GM19351 (cell line): ENCODE data around the gene LRCH2.
"Not testable (repeated sequence)": the region's sequence is repeated elsewhere in the genome, so short reads cannot be mapped to it uniquely, and the experiment has no call there.

Experiments
- ATAC-seq: cut with Tn5 transposase; IDR thresholded peaks from one replicate; pipeline ENCODE4 v1.9.1; 2021; ENCODE audit warnings: mild to moderate bottlenecking, moderate library complexity; ENCODE audit not compliant: unreplicated experiment

Gene LRCH2

DNA sequence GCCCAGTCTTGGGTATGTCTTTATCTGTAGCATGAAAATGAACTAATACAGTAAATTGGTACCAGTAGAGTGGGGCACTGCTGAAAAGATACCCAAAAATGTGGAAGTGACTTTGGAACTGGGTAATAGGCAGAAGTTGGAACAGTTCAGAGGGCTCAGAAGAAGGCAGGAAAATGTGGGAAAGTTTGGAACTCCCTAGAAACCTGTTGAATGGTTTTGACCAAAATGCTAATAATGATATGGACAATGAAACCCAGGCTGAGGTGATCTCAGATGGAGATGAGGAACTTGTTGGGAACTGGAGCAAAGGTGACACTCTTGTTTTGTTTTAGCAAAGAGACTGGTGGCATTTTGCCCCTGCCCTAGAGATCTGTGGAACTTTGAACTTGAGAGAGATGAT is 24.3 kb downstream of the LRCH2 start:
- not testable (repeated sequence) for ATAC-seq

DNA sequence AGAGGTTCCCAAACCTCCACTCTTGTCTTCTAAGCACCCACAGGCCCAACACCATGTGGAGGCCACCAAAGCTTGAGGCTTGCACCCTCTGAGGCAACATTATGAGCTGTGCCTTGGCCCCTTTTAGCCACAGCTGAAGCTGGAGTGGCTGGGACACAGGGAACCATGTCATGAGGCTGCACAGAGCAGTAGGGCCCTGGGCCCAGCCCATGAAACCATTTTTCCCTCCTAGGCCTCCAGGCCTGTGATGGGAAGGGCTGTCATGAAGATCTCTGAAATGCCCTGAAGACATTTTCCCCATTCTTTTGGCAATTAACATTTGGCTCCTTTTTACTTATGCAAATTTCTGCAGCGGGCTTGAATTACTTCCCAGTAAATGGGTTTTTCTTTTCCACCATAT is 29.9 kb downstream of the LRCH2 start:
- ATAC-seq = no peak

DNA sequence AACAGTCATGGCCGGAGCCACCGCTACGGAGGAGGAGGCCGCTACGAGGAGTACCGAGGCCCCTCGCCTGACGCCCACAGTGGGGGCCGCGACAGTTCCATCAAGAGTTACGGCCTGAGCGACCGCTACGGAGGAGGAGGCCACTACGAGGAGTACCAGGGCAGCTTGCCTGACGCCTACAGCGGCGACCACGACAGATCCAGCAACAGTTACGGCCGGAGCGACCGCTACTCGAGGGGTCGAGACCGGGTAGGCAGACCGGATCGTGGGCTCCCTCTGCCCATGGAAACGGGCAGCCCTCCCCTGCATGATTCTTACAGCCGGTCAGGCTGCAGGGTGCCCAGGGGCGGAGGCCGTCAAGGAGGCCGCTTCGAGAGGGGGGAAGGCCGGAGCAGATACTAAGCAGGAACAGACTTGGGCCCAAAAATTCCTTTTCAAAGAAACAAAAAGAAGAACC is 41.6 kb downstream of the LRCH2 start:
- no peak for ATAC-seq

DNA sequence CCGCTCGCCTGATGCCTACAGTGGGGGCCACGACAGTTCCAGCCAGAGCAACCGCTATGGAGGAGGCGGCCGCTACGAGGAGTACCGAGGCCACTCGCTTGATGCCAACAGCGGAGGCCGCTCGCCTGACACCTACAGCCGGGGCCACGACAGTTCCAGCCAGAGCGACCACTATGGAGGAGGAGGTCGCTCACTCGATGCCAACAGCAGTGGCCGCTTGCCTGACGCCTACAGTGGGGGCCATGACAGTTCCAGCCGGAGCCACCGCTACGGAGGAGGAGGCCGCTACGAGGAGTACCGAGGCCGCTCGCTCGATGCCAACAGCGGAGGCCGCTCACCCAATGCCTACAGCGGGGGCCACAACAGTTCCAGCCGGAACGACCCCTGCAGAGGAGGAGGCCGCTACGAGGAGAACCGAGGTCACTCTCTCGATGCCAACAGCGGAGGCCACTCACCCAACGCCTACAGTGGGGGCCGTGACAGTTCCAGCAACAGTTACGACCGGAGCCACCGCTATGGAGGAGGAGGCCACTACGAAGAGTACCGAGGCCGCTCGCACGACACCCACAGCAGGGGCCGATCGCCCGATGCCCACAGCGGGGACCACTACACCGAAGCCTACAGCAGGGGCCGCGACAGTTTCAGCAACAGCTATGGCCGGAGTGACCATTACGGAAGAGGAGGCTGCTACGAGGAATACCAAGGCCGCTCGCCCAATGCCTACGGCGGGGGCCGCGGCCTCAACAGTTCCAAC is 42.2 kb downstream of the LRCH2 start:
- no peak for ATAC-seq

DNA sequence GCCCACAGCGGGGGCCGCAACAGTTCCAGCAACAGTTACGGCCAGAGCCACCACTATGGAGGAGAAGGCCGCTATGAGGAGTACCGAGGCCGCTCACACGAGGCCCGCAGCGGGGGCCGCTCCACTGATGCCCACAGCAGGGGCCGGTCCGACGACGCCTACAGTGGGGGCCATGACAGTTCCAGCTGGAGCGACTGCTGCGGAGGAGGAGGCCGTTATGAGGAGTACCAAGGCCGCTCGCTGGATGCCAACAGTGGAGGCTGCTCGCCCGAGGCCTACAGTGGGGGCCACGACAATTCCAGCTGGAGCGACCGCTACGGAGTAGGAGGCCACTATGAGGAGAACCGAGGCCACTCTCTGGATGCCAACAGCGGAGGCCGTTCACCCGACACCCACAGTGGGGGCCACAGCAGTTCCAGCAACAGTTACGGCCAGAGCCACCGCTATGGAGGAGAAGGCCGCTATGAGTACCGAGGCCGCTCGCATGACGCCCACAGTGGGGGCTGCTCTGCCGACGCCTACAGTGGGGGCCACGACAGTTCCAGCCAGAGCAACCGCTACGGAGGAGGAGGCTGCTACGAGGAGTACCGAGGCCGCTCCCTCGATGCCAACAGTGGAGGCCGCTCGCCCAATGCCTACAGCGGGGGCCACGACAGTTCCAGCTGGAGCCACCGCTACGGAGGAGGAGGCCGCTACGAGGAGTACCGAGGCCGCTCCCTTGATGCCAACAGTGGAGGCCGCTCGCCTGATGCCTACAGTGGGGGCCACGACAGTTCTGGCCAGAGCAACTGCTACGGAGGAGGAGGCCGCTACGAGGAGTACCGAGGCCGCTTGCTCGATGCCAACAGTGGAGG is 43.0 kb downstream of the LRCH2 start:
- no peak for ATAC-seq

DNA sequence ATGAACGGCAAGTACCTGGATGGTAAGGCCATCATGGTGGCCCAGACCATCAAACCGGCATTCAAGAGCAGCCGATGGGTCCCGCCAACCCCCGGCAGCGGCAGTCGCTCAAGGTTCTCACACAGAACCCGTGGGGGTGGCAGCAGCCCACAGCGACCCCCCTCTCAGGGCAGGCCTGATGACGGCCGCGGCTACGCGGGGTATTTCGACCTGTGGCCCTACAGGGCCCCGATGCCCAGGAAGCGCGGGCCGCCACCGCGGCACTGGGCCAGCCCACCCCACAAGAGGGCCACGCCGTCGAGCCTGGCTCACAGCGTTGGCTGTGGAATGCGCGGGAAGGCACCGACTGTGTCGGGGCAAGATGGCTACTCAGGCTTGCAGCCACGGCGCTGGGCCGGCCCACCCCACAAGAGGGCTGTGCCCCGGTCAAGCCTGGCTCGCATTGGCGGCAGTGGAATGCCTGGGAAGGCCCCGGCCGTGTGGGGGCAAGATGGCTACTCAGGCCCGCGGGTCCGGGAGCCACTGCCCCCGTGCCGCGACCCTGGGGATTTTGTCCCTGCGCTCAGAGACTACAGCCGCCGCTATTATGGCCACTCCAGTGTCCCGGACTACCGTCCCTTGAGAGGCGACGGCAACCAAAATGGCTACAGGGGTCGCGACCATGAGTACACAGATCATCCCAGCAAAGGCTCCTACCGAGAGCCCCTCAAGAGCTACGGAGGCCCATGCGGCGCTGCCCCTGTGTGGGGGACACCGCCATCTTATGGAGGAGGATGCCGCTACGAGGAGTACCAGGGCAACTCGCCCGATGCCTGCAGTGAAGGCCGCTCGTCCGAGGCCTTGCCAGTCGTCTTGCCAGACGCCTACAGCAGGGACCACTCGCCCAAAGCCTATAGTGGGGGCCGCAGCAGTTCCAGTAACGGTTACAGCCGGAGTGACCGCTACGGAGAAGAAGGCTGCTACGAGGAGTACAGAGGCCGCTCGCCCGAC is 44.0 kb downstream of the LRCH2 start:
- ATAC-seq = no peak

DNA sequence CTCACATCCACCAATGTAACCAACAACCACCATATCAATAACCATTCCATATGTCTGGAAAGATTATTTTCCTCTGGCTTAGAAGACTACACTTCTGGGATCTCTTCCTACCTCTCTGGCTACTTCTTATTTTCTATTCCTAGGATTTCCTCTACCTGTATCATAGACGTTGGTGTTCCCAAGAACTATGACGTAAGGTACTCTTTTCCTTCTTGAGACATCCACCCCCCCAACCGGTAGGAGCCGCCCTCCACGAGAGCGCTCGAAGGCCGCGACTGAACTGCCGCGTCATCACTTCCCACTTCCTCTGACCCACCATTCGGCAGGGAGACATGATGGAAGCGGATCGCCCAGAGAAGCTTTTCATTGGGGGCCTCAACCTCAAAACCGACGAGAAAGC is 44.8 kb downstream of the LRCH2 start, which contains the start of gene RBMXL3:
TSS of gene RBMXL3 (plus strand) at position 301 of the 400 bp plus-strand sequence. CDS start at position 333, 32 bp downstream.
- no peak for ATAC-seq

DNA sequence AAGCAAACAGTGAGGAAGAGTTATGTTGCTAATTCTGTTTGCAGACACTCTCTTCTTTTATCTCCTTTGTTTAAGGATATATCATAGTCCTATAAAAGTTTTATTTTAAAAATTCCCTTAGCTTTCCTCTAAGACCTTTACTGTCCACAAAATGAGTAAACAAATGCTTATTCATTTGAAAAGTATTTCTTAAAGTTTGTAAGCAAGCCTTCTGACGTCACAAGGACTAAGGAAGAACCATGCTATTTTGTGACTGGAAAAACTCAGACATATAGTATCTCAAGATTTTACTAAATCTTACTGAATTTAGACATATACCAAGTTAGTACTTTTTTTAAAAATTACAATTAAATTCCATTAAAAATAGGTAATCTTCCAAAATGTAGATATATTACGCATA is 49.9 kb downstream of the LRCH2 start:
- ATAC-seq = no peak

DNA sequence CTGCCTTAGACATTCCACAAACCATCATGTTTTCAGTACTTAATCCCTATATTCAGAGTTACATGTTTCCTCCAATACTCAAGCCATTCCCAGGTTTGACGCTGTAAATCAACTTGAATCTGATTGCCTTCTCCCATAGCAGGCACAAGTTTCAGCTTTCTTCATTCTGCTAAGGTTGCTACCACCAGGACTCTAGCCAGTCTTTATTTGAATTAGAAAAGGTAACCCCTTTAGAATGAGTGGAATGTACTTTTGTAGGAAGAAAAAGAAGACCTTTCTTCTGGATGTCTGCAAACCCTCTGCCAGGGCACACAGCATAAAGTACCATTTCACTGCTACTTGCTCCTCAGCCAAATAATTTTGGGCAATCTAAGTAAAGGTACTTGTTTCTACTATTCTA is 55.4 kb downstream of the LRCH2 start:
- ATAC-seq = no peak

DNA sequence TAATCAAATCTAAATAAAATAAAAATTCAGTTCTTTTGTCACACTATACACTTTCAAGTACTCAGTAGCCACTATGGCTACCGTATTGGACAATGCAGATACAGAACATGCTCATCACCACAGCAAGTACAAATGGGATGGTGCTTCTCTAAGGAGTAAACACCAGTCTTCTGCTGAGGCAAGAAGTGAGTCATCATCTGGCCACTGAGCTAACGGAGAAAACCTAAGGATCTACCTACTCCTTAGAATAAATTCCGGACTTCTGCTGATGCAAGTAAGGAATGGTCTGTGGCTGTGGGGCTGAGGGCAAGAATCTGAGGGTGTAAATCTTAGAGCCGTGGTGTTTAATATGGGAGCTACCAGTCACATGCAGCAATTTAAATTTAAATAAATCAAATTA is 56.0 kb downstream of the LRCH2 start:
- ATAC-seq = no peak

DNA sequence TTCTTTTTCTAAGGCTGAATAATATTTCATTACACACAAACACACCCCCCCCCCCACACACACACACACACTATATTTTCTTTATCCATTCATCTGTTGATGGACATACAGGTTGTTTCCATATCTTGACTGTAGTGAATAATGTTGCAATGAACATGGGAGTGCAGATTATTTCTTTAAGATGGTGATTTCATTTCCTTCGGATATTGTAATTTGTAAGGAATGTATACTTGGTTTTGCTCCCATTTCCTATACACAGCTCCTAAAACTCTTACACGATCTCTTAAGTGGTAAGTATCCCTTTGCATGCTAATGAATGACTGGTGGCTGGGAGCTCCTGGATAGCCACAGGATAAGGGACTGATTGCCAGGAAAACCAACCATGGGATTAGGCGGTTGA is 59.3 kb downstream of the LRCH2 start:
- no peak for ATAC-seq

DNA sequence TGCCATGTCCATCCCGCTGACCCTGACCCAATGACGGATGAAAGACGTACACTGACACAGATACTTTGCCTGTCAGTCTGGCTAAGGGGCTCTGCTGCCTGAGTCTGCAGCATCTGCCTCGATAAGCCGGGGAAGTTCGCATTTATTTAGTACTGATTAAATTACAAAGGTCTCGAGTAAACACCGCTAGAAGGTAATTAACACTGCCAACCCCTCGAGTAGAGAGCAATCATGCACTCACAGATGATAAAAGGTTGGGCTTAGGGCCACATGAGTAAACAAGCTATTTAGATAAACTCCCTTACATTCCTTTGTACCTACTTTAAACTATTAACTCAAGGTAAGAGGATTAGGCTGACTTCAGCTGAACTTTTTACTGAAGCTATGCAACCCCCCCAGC is 60.7 kb downstream of the LRCH2 start:
- ATAC-seq = no peak

DNA sequence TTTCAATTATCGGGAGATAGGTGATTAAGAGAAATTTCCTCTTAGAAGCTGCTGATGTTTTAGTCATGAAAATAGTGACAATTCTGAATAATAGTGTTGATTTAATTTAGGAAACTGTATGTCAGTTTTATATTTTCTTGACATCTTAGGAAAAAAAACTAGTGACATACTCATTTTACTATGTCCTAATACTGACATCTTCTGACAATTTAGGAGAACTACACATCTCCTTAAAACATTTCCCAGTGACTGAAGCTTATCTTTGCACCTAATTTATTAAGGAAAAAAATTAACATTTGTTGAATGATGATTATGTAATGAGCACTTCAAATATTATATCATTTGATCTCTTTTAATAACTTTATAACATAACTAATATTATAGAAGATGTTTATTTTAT is 86.7 kb downstream of the LRCH2 start:
- ATAC-seq = no peak

DNA sequence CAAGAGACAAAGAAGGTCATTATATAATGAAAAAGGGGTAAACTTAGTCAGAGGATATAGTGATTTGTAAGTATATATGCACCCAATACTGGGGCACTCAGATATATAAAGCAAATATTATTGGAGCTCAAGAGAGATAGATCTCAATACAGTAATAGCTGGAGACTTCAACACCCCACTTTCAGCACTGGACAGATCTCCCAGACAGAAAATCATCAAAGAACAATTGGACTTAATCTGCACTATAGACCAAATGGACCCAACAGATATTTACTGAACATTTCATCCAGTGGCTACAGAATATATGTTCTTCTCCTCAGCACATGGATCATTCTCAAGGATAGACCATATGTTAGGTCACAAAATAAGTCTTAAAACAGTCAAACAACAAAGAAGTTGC is 91.8 kb downstream of the LRCH2 start:
- ATAC-seq = no peak

DNA sequence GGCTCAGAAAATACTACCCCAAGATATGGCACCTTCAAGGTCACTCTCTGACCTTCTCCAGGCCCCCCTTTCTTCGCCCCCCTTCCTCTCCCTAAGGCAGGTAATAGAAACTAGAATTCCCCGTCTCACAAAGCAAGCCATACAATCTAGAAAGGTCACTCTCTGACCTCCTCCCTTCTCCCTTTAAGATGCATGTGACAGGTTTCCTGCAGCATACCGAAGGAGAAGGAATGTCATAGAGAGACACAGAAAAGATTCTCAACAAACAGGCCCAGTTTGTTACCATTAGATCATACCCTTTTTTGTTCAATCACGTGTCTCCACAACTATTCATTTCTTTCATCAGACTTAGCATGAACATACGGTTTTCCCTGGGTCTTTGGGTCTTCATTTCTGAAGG is 95.9 kb downstream of the LRCH2 start:
- ATAC-seq = no peak

DNA sequence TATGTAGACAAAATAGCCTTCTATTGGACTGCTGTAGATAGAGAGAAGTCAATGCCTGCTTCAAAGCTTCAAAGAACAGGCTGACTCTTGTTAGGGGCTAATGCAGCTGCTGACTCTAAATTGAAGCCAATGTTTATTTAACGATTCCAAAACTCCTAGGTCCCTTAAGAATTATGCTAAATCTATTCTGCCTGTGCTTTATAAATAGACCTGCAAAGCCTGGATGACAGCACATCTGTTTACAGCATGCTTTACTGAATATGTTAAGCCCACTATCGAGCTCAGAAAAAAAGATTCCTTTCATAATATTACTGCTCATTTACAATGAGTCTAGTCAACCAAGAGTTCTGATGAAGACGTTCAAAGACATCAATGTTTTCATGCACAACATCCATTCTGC is 99.5 kb downstream of the LRCH2 start:
- ATAC-seq = no peak

DNA sequence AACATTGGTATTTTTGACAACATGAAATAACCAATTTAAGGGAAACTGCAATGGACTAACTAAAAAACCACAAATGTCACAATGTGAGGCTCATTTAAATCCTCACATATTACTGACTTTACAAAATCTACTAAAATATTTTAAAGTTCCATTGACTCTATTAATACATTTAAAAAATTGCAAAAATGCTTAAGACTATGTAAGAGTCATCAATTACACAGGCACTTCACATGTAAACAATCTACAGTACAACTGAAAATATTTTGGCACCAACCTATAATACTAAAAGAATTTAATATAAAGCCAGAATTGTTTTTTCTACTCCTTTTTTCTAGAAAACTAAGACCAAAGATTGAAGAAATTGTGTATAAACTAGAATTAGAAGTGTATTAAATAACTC is 121.5 kb downstream of the LRCH2 start:
- ATAC-seq = no peak

DNA sequence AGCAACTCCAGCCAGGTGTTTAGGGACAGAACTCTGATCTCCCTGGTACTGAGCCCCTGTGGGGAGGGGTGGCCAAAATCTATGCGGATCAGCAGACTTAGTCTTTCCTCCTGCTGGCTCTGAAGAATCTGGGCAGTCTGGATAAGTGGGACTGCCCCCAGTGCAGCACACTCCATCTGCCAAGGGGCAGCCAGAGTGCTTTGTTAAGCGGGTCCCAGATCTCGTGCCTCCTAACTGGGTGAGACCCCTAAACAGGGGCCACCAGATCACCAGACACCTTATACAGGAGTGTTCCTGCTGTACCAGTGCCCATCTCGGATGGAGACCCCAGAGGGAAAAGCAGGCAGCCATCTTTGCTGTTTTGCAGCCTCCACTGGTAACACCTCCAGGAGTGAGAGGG is 135.0 kb downstream of the LRCH2 start:
- ATAC-seq = no peak

DNA sequence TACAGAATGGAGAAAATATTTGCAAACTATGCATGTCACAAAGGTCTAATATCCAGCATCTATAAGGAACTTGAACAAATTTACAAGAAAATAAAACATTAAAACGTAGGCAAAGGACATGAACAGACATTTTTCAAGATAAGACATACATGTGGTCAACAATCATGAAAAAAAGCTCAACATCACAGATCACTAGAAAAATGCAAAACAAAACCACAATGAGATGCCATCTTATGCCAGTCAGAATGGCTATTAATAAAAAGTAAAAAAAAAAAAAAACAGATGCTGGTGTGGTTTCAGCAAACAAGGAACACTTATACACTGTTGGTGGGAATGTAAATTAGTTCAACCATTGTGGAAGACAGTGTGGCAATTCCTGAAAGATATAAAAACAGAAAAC is 140.7 kb downstream of the LRCH2 start:
- ATAC-seq = no peak

DNA sequence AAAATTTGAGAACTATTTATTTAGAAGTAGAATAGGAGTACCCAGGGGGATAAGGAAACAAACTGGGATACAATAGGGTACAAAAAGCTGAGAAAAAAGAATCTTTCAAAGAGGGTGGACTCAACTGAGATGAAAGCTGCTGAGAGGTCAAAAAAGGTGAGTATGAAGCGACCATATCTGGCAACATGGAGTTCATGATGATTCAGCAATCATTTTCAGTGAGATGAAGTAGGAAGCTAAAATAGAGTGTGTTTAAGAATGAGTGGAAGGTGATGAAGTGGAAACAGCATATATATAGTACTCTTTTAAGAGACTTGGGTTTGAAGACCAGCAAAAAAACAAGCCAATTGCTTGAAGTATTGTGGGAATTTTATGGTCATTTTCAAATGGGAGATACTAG is 144.5 kb downstream of the LRCH2 start:
- ATAC-seq = no peak

DNA sequence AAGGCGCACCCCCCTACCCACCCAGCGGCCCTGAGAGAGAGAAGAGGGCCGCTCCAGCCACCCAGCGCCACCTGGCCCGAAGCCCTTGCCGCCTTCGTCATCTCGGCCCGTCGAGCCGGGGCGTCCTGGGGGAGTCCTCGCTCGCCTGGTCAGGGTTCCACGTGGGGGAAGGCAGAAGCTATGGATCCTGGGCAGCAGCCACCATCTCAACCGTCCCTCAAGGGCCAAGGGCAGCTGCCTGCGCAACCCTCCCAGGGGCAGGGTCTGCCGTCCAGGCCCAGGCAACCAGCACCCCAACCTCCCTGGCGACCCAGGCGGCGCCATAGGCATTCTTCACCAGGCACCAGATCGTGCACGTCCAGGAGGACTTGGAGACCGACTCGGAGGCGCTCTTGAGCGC is 165.0 kb downstream of the LRCH2 start:
- ATAC-seq = no peak
